DMS114 treated with DMSO at 0.1 percent for 48 hours (cell line): Measurements from ENCODE around the gene FAM107B.
A peak's percentile ranks its signal among the peaks of the same experiment; 100 is the strongest.

ENCODE experiments used
- DNase-seq: peaks from one replicate; lab custom pipeline; 2025; ENCODE audit not compliant: unreplicated experiment; lab: John Stamatoyannopoulos, UW

FAM107B gene

DNA sequence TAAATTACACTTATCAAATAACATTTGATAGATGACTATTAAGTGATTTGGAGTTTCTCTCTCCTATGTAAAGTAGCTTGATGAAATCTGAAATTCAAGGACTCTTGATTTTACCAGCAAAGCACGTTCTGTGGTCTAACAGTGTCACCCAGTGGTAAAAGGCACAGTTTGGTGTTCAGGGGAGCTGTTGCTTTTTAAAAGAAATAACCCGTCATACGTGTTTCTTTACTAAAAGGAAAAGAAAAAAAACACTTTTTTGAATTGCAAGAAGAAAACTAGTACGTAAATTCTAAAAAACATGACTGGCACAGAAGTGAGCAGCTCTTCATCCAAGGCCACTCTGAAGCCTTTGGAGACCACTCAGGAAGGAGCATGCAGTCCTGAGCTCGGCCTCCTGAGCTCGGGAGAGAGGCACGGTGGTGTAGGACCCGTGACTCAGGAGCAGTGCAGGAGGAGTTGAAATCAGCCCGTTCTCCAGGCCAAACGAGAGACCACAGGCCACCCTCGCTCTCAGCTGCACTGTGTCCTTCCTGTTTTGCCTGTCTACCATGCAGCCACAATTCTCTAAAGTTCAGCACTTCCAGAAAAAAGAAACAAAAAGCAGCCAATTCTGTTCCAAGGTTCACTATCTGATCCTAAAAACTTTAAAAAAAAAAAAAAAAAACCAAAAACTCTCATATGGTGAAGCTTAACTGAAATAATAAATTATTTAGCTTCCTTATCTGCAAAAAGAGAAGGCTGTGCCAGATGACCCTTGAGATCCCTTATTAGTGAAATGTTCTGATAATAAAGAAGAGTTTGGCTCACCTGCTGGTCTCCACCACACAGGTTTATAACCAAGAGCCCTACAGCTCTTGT, 231.4 kb downstream of the FAM107B start:
- peak; percentile 11 for DNase-seq

DNA sequence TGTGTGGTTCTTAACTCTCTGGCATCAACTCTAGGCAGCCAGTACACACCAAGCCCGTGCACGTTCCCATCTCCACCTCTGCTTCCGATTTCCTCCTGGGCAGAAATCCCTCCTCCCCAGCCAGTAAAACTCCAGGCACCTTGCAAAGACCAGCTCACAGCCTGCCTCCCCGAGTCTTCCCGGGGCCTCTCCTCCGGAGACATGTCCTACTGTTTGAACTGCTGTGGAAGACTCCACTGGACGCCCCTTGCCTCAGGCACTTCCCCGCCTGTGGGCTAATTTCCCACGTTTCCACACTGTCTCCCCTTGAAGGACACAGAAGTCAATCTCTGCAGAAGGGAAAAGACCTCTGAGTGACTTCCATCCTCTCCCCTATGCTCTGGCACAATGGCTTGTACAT, 233.3 kb downstream of the FAM107B start:
- no peak for DNase-seq

DNA sequence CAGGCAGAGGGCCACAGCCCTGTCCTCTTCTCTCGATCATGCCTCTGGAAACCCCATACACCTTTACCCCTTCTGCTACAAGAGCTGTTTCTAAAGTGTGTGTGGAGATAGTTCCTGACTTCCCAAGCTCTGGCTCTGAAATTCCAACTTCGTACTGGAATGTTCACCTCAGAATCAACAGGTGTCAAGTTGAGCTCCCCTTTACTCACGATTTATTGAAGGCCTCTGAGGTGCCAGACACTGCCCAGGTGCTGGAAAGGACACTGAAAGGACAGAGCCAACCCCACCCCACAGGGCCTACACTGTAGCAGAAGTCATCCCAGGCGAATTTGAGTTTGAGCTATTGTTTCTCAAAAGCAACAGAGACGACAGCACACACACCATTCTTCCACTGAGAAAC, 234.1 kb downstream of the FAM107B start:
- DNase-seq: no peak

DNA sequence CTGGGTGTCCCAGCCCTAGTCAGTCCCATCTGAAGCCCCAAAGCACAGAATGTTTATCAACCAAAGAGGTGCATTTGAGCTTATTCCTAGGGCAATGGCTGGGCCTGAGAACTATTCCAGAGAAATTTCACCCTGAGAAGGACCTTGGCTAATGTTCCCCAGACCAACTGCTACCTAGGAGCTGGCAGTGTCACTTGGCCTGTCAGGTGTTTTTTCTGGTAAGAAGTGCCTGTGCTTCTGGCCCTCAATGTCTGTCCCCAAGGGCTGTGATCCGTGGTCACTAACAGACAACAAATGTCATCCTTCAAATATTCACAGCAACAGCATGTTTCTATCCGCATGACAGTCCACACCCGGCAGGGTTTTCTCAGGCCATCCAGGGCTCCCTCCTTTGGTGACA, 234.6 kb downstream of the FAM107B start:
- no peak for DNase-seq

DNA sequence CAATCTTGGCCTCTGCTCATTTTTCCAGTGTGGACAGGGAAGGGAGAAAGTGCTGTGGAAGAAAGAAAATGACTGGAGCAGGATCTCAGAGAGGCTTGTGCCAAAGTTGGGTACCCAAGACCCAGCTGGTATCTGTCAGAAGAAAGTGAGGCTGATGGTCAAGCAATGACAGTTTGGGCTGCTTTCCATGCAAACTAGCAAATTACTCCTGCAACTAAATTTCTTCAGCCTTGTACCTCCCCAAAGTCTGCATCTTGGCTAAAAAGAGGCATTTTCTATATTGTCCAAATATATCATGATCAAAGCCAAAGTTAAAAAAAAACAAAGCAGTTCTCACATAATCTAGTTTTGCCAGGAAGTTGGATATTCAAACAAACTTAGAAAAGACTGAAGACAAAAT, 235.5 kb downstream of the FAM107B start:
- no peak for DNase-seq

DNA sequence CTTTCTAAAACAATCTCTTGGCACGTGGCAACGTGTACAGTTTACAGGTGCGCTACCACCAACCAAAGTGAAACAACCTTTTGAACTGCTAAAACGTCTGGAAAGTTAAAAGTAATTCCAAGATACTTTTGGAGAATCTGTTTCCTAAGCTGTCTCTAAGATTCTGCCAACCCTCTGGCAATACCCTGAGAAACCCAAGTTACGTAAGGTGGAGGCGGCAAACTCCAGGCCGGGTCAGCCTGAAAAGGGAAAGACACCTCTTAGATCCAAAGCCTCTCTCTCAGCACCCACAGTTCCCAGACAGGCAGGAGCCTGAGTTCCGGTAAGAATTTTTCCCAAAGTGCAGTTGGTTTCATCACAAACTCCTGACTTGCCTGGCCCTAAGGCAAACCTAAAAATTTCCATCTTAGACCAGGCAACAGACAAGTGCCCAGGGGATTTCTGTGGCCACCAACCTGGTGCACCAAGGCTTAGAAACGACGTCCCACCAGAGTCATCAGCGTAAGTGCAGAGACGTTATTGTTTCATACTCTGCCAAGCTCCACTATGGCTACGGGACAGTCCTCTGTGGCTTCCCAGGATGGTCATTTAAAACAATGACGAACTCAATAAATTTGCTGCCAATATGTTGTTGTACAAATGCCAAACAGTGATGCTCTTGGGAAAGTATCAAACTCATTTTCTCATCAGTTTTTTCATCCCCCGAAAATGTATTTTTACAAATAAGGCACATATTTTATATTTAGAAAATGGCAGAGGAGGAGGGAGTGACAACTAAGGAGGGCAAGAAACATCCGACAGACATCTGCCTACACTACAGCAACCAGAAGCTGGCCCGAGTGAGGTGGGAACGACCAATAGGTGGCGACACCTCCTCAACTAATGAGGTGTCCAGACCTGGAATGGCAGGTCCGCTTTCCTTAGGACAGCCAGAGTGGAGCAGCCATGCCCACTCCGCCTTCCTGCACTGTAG, 238.2 kb downstream of the FAM107B start:
- DNase-seq: no peak

DNA sequence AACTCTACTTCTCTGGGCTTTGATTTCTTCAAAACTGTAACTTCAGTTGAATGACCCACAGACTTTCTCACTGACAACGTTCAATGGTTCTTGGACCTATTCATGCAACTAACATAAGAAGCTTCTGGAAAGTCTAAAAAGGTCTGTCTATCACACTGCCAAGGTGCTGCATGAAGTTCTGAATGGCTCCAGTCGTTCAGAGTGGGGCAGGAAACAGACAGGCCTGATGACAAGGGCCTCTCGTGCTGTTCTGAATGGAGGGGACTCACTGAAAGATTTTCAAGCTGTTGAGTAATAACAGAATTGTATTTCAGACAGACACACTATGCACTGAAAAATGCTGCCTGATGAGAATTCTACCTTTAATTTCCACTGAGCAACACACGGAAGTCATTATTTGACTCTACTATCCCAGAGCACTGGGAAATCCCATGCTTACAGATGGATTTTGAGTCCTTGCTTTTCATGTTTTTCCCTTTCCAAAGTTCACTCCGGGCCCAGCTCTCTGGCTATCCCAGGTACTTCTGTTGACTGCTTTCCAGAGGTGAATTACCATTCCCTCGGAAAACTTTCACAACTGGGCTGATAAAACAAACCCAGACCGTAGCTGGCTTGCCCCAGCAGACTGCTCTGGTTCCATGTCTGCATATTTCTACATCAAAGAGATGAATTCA, 239.1 kb downstream of the FAM107B start:
- DNase-seq: no peak

DNA sequence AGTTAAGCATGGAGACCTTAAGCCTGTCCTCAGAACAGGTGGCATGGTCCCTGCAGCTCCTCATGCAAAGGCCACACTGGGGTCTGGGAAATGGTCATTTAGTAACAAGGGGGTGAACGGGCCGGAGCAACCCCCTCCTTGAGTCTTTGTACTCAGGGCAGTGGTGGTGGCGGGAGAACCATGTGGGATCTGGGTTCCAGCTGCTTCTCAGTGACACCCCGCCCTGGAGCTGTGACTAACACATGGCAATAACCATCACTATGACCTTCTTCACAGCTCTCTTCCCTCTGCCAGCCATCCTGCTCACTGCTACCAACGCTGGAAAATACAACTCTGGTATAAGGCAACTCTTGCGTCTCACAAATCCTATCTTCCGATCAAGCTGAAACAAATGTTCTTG, 240.5 kb downstream of the FAM107B start:
- no peak for DNase-seq

DNA sequence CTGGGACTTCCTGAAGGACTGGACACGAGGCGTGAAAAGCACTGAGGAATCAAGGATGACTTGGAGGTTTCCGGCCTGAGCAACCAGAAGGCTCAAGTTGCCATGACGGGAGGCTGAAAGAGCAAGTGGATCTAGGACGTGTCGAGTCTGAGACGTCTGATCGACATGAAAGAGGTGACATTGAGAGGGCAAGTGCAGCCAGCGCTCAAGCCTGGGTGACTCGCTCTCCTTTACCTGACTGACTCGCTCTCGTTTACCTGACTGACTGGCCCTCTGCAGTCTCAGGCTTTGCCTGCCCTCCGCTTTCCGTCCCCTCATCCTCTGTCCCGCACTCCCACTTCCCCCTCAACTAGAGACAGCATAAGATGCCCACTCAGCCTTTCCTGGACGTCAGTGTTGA, 241.4 kb downstream of the FAM107B start:
- no peak for DNase-seq

DNA sequence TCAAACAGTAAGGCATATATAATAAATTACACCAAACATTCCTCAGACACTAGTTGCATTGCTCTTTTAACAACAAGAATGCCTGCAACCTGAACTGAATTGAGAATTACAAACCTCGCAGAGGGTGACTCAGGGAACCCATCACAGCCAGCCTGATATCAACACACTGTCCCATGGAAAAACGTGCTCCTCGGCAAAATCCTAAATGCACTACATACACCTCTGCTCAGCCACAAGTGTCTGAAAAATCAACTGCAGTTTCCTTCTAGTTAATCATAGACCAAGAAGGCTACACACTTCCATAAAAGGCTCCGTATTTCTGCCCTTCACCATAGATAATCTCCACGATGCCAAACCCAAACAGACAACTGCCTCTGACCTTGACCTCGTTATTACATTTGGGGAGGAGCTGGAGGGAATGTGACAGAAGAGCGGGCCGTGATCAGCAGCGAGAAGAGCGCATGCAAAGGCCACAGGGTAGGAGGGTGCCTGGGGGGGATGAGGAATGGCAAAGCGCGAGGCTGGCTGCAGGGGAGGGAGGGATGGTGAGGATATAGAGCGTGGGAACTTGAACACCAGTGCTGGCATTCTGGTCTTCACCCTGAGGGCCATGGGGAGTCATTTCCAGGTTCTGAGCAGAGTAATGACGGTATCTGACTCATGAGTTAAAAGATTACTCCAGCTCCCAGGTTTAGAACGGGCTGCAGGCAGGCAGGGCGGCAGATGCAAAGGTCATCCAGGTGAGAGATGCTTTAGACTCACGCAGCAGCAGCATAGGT, 242.0 kb downstream of the FAM107B start:
- DNase-seq: no peak

DNA sequence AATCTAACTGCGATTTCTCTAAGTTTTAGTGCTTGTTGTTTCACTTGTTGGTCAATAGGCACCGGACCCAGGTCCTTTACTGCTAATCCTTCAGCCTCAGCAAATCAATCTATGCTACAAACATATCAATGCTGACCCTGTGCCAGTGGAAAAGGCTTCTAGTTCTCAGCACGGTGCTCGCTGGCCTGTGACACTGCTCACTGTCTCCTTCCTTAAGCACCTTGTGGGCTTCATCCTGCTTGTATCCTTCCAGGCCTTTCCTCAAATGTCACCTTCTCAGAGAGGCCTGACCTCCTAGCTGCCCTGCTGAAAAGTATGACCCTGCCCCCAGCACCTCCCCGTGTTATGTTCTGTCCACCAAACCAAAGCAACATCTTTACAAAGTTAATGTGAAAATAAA, 242.7 kb downstream of the FAM107B start:
- no peak for DNase-seq

DNA sequence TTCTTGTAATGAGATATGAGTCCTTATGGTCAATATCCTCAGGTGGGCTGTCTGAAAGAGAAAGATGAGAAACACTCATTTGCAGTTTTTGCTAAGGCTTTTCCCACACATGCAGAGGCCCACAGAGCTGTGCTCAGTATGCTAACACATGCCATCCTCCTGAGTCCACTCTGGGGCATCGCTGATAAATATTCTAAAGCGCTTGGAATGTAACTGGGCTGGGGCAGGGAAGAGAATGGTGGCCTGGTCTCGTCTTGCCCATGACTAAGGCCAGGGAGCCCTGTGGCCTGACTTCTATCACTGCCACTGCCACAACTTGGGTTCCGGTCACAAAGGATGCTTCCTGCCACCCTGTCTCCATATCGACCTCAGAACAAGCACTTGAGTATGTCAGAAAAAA, 244.2 kb downstream of the FAM107B start:
- DNase-seq: no peak

DNA sequence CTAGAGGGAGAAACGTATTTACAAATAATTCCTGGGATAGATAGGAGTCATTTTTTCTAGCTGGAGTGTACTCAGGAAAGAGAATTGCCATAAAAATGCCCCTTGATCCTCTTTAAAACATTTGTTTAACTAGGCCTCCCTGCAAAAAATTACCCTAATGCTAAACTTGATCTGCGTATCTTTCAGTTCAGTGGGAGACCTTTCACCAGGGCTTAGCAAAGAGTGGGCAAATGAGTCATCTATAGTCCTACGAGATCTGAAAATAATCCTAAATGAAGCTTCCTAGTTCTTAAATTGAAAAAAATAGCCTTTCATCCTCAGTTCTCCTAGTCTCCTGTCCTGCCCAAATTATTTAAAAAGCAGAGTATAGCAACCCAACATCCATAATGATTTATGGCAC, 245.3 kb downstream of the FAM107B start:
- DNase-seq: no peak

DNA sequence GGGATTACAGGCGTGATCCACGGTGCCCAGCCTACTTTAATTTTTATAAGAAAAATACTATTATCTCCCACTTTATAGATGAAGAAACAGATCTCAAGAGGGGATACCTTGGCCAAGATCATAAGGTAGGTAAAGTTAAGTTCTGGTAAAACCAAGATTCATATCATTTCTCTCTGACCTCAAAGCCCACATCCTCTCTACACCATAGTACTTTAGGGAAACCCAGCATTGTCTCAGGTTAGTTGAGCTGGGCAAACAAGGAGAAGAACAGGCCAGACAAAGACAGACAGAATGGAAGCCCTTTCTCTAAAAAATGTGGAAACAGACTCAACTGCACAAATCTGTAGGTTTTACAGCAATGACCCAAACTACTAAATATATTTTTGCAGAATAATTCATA, 246.2 kb downstream of the FAM107B start:
- no peak for DNase-seq

DNA sequence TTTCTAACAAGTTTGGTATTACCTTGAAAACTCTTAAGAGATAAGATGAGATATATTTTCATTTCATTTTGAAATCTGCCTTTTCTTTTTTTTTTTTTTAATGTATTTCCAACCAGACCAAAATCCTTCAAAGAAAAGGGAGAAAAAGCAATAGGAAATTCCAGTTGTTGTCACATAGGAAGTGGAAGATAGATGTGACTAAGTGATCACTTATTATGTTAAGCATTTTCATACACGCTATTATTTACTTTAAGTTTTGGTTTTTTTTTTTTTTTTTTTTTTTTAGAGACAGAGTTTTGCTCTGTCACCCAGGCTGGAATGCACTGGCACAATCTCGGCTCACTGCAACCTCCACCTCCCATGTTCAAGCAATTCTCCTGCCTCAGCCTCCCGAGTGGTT, 246.8 kb downstream of the FAM107B start:
- no peak for DNase-seq

DNA sequence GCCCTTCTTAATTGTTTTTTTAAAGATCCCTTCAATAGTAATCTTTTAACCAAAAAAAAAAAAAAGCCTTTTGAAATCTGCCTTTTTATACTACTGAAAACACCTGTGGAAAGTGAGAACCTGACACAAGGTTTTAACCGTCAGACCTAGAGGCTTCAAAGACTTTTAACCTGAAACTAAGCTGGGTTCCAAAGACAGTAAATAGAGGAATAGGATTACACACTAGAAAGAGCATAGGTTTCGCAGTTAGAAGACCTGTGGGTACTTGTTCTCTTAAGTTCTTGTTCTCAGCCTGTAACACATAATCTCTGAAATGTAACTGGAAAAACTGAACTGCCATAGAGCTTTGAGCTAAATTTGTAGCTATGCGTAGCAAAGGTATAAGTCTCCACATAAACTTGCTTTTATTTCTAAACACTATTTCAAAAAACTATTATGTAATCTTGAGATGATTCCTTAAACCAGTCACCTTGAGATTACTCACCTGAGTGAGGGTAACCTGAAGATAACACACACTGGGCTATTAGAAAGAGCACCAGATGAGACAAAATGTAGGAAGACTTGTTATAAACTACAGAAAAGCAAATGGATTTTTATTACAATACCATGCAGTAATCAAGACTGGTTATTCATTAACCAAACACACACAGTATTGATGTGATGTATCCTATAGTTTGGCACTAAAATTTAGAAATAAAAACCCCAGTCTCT, 247.4 kb downstream of the FAM107B start:
- no peak for DNase-seq

DNA sequence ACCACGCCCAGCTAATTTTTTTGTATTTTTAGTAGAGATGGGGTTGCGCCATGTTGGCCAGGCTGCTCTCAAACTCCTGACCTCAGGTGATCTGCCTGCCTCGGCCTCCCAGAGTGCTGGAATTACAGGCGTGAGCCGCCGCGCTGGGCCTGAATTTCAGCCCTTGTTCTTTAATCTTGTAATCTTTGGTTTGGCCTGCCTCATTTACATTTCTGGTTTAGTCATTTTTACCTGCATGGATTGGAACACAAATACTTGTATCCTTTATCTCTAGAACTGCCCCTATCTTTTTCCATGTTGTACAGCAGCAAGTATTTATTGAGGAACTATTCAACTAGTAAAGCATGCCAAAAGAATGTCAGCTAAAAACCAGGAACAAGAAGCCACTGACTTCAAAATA, 248.4 kb downstream of the FAM107B start:
- no peak for DNase-seq

DNA sequence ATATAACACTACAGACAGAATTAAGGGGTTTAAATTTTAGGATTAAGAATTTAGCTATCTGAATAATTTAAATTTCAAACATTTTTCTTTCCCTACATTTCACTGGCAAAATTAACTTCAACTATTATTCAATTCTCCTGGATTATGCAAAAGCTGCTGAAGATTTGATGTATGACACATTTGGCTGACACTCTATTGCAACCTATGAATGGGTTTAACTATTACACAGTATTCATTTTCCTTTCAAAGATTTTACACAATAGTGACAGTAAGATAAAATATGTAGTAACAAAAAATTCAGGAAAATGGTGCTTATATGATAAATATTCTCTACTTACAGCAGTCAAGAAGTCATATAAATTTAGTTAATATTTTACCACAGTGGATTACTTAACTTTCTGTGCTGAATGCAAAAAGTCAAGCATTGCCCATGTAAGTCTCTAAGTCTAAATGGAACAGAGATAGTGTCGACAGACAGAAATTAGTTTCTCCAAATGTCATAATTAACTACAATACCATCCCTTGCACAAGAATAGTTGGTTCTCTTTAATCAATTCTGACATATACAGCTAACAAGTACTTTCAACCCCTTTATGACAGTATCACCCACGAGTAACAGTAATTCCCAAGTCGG, 249.9 kb downstream of the FAM107B start:
- DNase-seq: no peak

DNA sequence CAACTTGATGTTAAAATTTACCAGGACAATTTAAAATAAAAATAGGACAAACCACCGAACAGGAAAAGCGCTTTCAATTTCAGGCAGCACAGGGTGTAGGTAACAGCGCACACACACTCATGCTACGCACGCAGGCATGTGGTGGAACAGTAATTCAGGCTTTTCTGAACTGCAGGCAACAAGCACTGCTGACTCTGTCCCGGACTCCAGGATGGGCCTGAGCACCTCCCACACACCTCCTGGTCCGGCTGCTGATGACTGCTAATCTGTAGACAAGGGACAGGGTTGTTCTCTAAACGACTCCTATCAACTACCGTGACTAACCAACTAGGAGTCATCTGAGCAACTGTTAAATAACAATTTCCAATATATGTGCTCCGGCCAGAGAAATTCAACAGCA, 251.4 kb downstream of the FAM107B start:
- no peak for DNase-seq

DNA sequence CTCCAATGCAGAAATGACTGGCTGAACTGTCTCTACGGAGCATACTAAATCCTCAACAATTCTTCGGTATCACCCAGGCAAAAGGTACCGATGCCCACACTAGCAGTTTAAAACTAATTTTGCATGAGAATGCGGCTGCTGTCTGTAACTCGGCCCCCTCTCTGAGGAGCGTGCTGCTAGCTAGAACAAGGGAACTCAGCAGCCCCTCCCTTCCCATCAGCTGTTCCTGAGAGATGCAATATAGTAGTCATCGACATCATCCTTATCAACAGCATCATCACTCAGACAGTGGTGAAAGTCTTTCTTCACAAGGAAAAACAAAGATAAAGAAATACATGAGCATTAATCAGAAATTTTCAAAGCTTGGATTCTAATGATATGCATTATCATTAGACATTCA, 254.9 kb downstream of the FAM107B start:
- DNase-seq: no peak
